ENCODE data around the gene CYGB.
A peak's percentile ranks its signal among the peaks of the same experiment; 100 is the strongest.

Gene CYGB

GRCh38 chr17:76506408-76507345, 30.8 kb downstream of the CYGB start (continued):
- TF ChIP-seq WT1 (tag by site-specific recombination; IDR thresholded peaks at IDR 0.05) = no peak
- TF ChIP-seq, protein P1, sequence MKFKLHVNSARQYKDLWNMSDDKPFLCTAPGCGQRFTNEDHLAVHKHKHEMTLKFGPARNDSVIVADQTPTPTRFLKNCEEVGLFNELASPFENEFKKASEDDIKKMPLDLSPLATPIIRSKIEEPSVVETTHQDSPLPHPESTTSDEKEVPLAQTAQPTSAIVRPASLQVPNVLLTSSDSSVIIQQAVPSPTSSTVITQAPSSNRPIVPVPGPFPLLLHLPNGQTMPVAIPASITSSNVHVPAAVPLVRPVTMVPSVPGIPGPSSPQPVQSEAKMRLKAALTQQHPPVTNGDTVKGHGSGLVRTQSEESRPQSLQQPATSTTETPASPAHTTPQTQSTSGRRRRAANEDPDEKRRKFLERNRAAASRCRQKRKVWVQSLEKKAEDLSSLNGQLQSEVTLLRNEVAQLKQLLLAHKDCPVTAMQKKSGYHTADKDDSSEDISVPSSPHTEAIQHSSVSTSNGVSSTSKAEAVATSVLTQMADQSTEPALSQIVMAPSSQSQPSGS (tag by site-specific recombination; IDR thresholded peaks at IDR 0.05; ENCODE audit: low read depth) = no peak
- TF ChIP-seq ZNF843 (tag by site-specific recombination; IDR thresholded peaks at IDR 0.05) = 0 out of 2 replicates have a peak, but pooled peaks have one; percentile 15
- TF ChIP-seq ZNF776 (tag by site-specific recombination; IDR thresholded peaks at IDR 0.05; ENCODE audit: borderline replicate concordance) = no peak
- TF ChIP-seq, protein P2, sequence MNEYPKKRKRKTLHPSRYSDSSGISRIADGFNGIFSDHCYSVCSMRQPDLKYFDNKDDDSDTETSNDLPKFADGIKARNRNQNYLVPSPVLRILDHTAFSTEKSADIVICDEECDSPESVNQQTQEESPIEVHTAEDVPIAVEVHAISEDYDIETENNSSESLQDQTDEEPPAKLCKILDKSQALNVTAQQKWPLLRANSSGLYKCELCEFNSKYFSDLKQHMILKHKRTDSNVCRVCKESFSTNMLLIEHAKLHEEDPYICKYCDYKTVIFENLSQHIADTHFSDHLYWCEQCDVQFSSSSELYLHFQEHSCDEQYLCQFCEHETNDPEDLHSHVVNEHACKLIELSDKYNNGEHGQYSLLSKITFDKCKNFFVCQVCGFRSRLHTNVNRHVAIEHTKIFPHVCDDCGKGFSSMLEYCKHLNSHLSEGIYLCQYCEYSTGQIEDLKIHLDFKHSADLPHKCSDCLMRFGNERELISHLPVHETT (tag by site-specific recombination; IDR thresholded peaks at IDR 0.05) = 0 out of 2 replicates have a peak, but pooled peaks have one; percentile 20
- 0 out of 2 replicates have a peak, but pooled peaks have one; percentile 67 for TF ChIP-seq ZNF561 (tag by site-specific recombination; IDR thresholded peaks at IDR 0.05; ENCODE audit: borderline replicate concordance)
- TF ChIP-seq ZSCAN30 (tag by site-specific recombination; IDR thresholded peaks at IDR 0.05) = peak; percentile 43; the same call in 1 of the 2 replicates
- TF ChIP-seq, protein P3, sequence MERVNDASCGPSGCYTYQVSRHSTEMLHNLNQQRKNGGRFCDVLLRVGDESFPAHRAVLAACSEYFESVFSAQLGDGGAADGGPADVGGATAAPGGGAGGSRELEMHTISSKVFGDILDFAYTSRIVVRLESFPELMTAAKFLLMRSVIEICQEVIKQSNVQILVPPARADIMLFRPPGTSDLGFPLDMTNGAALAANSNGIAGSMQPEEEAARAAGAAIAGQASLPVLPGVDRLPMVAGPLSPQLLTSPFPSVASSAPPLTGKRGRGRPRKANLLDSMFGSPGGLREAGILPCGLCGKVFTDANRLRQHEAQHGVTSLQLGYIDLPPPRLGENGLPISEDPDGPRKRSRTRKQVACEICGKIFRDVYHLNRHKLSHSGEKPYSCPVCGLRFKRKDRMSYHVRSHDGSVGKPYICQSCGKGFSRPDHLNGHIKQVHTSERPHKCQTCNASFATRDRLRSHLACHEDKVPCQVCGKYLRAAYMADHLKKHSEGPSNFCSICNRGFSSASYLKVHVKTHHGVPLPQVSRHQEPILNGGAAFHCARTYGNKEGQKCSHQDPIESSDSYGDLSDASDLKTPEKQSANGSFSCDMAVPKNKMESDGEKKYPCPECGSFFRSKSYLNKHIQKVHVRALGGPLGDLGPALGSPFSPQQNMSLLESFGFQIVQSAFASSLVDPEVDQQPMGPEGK (tag by site-specific recombination; IDR thresholded peaks at IDR 0.05) = peak; percentile 45
- TF ChIP-seq ZSCAN4 (tag by site-specific recombination; IDR thresholded peaks at IDR 0.05) = 0 out of 2 replicates have a peak, but pooled peaks have one; percentile 9
- TF ChIP-seq, protein P4, sequence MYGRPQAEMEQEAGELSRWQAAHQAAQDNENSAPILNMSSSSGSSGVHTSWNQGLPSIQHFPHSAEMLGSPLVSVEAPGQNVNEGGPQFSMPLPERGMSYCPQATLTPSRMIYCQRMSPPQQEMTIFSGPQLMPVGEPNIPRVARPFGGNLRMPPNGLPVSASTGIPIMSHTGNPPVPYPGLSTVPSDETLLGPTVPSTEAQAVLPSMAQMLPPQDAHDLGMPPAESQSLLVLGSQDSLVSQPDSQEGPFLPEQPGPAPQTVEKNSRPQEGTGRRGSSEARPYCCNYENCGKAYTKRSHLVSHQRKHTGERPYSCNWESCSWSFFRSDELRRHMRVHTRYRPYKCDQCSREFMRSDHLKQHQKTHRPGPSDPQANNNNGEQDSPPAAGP (tag by site-specific recombination; IDR thresholded peaks at IDR 0.05) = peak; percentile 50; the same call in 1 of the 2 replicates
- no peak for TF ChIP-seq GLI2 (tag by site-specific recombination; IDR thresholded peaks at IDR 0.05; ENCODE audit: borderline replicate concordance, low read depth)
- TF ChIP-seq ZNF175 (tag by site-specific recombination; IDR thresholded peaks at IDR 0.05) = no peak
- no peak for TF ChIP-seq ZFHX2 (tag by site-specific recombination; conservative IDR thresholded peaks at IDR 0.05)
- TF ChIP-seq, protein P5, sequence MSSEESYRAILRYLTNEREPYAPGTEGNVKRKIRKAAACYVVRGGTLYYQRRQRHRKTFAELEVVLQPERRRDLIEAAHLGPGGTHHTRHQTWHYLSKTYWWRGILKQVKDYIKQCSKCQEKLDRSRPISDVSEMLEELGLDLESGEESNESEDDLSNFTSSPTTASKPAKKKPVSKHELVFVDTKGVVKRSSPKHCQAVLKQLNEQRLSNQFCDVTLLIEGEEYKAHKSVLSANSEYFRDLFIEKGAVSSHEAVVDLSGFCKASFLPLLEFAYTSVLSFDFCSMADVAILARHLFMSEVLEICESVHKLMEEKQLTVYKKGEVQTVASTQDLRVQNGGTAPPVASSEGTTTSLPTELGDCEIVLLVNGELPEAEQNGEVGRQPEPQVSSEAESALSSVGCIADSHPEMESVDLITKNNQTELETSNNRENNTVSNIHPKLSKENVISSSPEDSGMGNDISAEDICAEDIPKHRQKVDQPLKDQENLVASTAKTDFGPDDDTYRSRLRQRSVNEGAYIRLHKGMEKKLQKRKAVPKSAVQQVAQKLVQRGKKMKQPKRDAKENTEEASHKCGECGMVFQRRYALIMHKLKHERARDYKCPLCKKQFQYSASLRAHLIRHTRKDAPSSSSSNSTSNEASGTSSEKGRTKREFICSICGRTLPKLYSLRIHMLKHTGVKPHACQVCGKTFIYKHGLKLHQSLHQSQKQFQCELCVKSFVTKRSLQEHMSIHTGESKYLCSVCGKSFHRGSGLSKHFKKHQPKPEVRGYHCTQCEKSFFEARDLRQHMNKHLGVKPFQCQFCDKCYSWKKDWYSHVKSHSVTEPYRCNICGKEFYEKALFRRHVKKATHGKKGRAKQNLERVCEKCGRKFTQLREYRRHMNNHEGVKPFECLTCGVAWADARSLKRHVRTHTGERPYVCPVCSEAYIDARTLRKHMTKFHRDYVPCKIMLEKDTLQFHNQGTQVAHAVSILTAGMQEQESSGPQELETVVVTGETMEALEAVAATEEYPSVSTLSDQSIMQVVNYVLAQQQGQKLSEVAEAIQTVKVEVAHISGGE (tag by site-specific recombination; conservative IDR thresholded peaks at IDR 0.05; ENCODE audit: low read depth) = no peak
- TF ChIP-seq ZNF335 (tag by site-specific recombination; conservative IDR thresholded peaks at IDR 0.05) = peak; percentile 60
- no peak for TF ChIP-seq GFI1B (tag by site-specific recombination; IDR thresholded peaks at IDR 0.05)
- no peak for TF ChIP-seq ZNF548 (tag by site-specific recombination; IDR thresholded peaks at IDR 0.05)
- TF ChIP-seq KLF16 (tag by site-specific recombination; IDR thresholded peaks at IDR 0.05) = 0 out of 2 replicates have a peak, but pooled peaks have one; percentile 45
- 0 out of 2 replicates have a peak, but pooled peaks have one; percentile 30 for TF ChIP-seq HOXD13 (CRISPR knock-in tag; IDR thresholded peaks at IDR 0.05; ENCODE audit: borderline replicate concordance)
- peak; percentile 74 for TF ChIP-seq PRDM1 (tag by site-specific recombination; IDR thresholded peaks at IDR 0.05)
- 0 out of 2 replicates have a peak, but pooled peaks have one; percentile 33 for TF ChIP-seq ZNF2 (tag by site-specific recombination; IDR thresholded peaks at IDR 0.05)
- peak; percentile 41; the same call in 1 of the 2 replicates for TF ChIP-seq SP7 (tag by site-specific recombination; IDR thresholded peaks at IDR 0.05)
- peak; percentile 41; the same call in 1 of the 2 replicates for TF ChIP-seq ZNF341 (tag by site-specific recombination; IDR thresholded peaks at IDR 0.05; ENCODE audit: low read depth)
- TF ChIP-seq, protein P6, sequence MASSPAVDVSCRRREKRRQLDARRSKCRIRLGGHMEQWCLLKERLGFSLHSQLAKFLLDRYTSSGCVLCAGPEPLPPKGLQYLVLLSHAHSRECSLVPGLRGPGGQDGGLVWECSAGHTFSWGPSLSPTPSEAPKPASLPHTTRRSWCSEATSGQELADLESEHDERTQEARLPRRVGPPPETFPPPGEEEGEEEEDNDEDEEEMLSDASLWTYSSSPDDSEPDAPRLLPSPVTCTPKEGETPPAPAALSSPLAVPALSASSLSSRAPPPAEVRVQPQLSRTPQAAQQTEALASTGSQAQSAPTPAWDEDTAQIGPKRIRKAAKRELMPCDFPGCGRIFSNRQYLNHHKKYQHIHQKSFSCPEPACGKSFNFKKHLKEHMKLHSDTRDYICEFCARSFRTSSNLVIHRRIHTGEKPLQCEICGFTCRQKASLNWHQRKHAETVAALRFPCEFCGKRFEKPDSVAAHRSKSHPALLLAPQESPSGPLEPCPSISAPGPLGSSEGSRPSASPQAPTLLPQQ (tag by site-specific recombination; IDR thresholded peaks at IDR 0.05) = peak; percentile 95
